Ectodermal cell (in vitro differentiated cells): ENCODE results near the gene RNF38. TPM values are rescaled to one million over a fixed set of nuclear protein-coding genes. Genes with fewer than 3 reads are reported as not detected.
"Not testable (repeated sequence)": the region's sequence is repeated elsewhere in the genome, so short reads cannot be mapped to it uniquely, and the experiment has no call there.

Experiments
- H3K27ac ChIP-seq: 2 replicates; pipeline ENCODE4 v1.7.0; 2013; ENCODE audit warnings: mild to moderate bottlenecking, low read depth, low read length; ENCODE audit not compliant: insufficient read depth, poor library complexity, severe bottlenecking
- H3K27me3 ChIP-seq: 2 replicates; pipeline ENCODE4 v1.7.0; 2013; ENCODE audit warnings: mild to moderate bottlenecking, low read length; ENCODE audit not compliant: insufficient read depth, control insufficient read depth, poor library complexity, severe bottlenecking
- H3K36me3 ChIP-seq: one replicate; pipeline ENCODE4 v1.7.0; 2013; ENCODE audit warnings: low read length; ENCODE audit not compliant: control insufficient read depth, insufficient read depth
- H3K4me1 ChIP-seq: one replicate; pipeline ENCODE4 v1.7.0; 2013; ENCODE audit warnings: low read length; ENCODE audit not compliant: control insufficient read depth, insufficient read depth
- H3K4me3 ChIP-seq: 2 replicates; pipeline ENCODE4 v1.7.0; 2013; ENCODE audit warnings: low read depth, low read length, control low read depth; ENCODE audit not compliant: insufficient read depth
- H3K9me3 ChIP-seq: 2 replicates; pipeline ENCODE4 v1.7.0; 2013; ENCODE audit warnings: mild to moderate bottlenecking, low read length, moderate library complexity; ENCODE audit not compliant: control insufficient read depth
- WGBS, 2 experiments: methylation state at CpG; one replicate each; pipeline ENCODE4 v1.1.7; 2013; ENCODE audit warnings: missing lambda C conversion rate in 2 of 2; 5-methylcytosine and 5-hydroxymethylcytosine counted together
- polyA plus RNA-seq, 4 experiments: library from polyadenylated mRNA; stranded (reverse); fragments of 50-300 nt; gene quantifications; one replicate each; pipeline ENCODE4 v1.2.3, GENCODE V29; 2013

Gene RNF38
- polyA plus RNA-seq (2013, experiment 1 of 4), result 45.6 TPM
- polyA plus RNA-seq (2013, experiment 2 of 4), result 48.8 TPM
- polyA plus RNA-seq (2013, experiment 3 of 4), result 38.6 TPM
- polyA plus RNA-seq (2013, experiment 4 of 4), result 46.1 TPM

GRCh38 chr9:36399980-36400331 lies at the start of gene RNF38:
TSS of gene RNF38 (minus strand) at chr9:36400269. CDS start at chr9:36400108, 161 bp downstream.
- Histone ChIP-seq H3K4me3 (peak within 1 kb of the TSS; percentile 74), H3K4me1 (peaks cover 8% of the 10 kb centered on the region), H3K27ac (peak within 1 kb of the TSS; percentile 98), H3K27me3 (no peaks in the 10 kb centered on the region), H3K9me3 (no peaks in the 10 kb centered on the region), H3K36me3 (no peaks in the 10 kb centered on the region)
- 0% methylated on average over 12 of the region's 12 CpGs for WGBS, 2 experiments

- H3K27ac ChIP-seq, H3K4me3 ChIP-seq, H3K27me3 ChIP-seq, H3K9me3 ChIP-seq, H3K36me3 ChIP-seq, H3K4me1 ChIP-seq: not testable (repeated sequence)
- WGBS, 2 experiments, result 91 to 94% methylated on average over 8 to 9 of the region's 9 CpGs
These were observed 48.5 kb upstream of the RNF38 start for GRCh38 chr9:36448555-36448954.

GRCh38 chr9:36448017-36448416 lies 47.9 kb upstream of the RNF38 start:
- no peaks in the 10 kb centered on the region for H3K36me3 ChIP-seq
- no peaks in the 10 kb centered on the region for H3K27me3 ChIP-seq
- WGBS, 2 experiments, result 89 to 100% methylated on average over 1 of the region's 1 CpG
- no peak overlapping the region for H3K4me3 ChIP-seq
- H3K9me3 ChIP-seq, result no peaks in the 10 kb centered on the region
- H3K27ac ChIP-seq, result no peak overlapping the region
- peaks cover 4% of the 10 kb centered on the region for H3K4me1 ChIP-seq

- not testable (repeated sequence) for H3K36me3 ChIP-seq, H3K27me3 ChIP-seq, H3K4me1 ChIP-seq, H3K4me3 ChIP-seq, H3K9me3 ChIP-seq, H3K27ac ChIP-seq
- 86 to 92% methylated on average over 10 of the region's 10 CpGs for WGBS, 2 experiments
These were observed 46.6 kb upstream of the RNF38 start for GRCh38 chr9:36446678-36447077.

GRCh38 chr9:36445800-36446361 lies 45.8 kb upstream of the RNF38 start:
- H3K9me3 ChIP-seq, result no peaks in the 10 kb centered on the region
- H3K36me3 ChIP-seq, result no peaks in the 10 kb centered on the region
- WGBS, 2 experiments, result 85 to 88% methylated on average over 5 of the region's 5 CpGs
- H3K4me1 ChIP-seq, result peaks cover 7% of the 10 kb centered on the region
- H3K27me3 ChIP-seq, result no peaks in the 10 kb centered on the region
- no peak overlapping the region for H3K4me3 ChIP-seq
- no peak overlapping the region for H3K27ac ChIP-seq

GRCh38 chr9:36444203-36444602 lies 44.1 kb upstream of the RNF38 start:
- 82 to 89% methylated on average over 2 of the region's 2 CpGs for WGBS, 2 experiments
- Histone ChIP-seq H3K36me3 (no peaks in the 10 kb centered on the region), H3K4me3 (no peak overlapping the region), H3K27me3 (no peaks in the 10 kb centered on the region), H3K27ac (no peak overlapping the region), H3K4me1 (peaks cover 7% of the 10 kb centered on the region), H3K9me3 (no peaks in the 10 kb centered on the region)

- no peaks in the 10 kb centered on the region for H3K36me3 ChIP-seq
- 85 to 88% methylated on average over 4 of the region's 4 CpGs for WGBS, 2 experiments
- no peak overlapping the region for H3K27ac ChIP-seq
- peaks cover 7% of the 10 kb centered on the region for H3K4me1 ChIP-seq
- no peak overlapping the region for H3K4me3 ChIP-seq
- no peaks in the 10 kb centered on the region for H3K27me3 ChIP-seq
- H3K9me3 ChIP-seq, result no peaks in the 10 kb centered on the region
These were observed 43.5 kb upstream of the RNF38 start for GRCh38 chr9:36443581-36443980.

- no peaks in the 10 kb centered on the region for H3K36me3 ChIP-seq
- 94 to 96% methylated on average over 6 of the region's 6 CpGs for WGBS, 2 experiments
- H3K4me1 ChIP-seq, result peaks cover 7% of the 10 kb centered on the region
- no peak overlapping the region for H3K4me3 ChIP-seq
- H3K27ac ChIP-seq, result no peak overlapping the region
- H3K9me3 ChIP-seq, result no peaks in the 10 kb centered on the region
- H3K27me3 ChIP-seq, result no peaks in the 10 kb centered on the region
These were observed 42.6 kb upstream of the RNF38 start for GRCh38 chr9:36442710-36443109.

- WGBS, 2 experiments, result 82 to 86% methylated on average over 2 of the region's 2 CpGs
- Histone ChIP-seq H3K27ac (no peak overlapping the region), H3K9me3 (no peaks in the 10 kb centered on the region), H3K4me1 (peaks cover 7% of the 10 kb centered on the region), H3K4me3 (no peak overlapping the region), H3K27me3 (no peaks in the 10 kb centered on the region), H3K36me3 (no peaks in the 10 kb centered on the region)
These were observed 41.9 kb upstream of the RNF38 start for GRCh38 chr9:36441966-36442365.

- no peak overlapping the region for H3K4me3 ChIP-seq
These were observed 38.6 kb upstream of the RNF38 start for GRCh38 chr9:36438536-36439236.

More at GRCh38 chr9:36438536-36439236, 38.6 kb upstream of the RNF38 start:
- peaks cover 7% of the 10 kb centered on the region for H3K4me1 ChIP-seq
- 76 to 80% methylated on average over 2 of the region's 3 CpGs for WGBS, 2 experiments
- no peaks in the 10 kb centered on the region for H3K9me3 ChIP-seq
- no peaks in the 10 kb centered on the region for H3K27me3 ChIP-seq
- no peaks in the 10 kb centered on the region for H3K36me3 ChIP-seq
- H3K27ac ChIP-seq, result no peak overlapping the region
